Epidermal melanocyte (primary cell): ENCODE measurements around the gene SART1.
"Not testable (repeated sequence)": the region's sequence is repeated elsewhere in the genome, so short reads cannot be mapped to it uniquely, and the experiment has no call there.

Experiments
- DNase-seq: peaks from one replicate; pipeline ENCODE4 v3.0.0; 2011; ENCODE audit warnings: low spot score; ENCODE audit not compliant: insufficient read length

SART1 gene

DNA sequence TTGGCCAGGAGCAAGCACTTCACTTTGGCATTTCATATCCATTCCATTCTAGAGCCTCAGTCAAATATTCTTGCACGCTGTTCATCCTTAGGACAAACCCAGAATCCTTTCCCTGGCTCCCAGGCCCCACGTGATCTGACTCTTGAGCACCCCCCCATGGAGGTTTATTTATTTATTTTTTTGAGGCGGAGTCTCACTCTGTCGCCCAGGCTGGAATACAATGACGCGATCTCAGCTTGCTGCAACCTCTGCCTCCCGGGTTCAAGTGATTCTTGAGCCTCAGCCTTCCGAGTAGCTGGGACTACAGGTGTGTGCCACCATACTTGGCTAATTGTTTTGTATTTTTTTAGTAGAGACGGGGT, 29.0 kb upstream of the SART1 start:
- no peak for DNase-seq

GRCh38 chr11:65934014-65934413, 27.5 kb upstream of the SART1 start:
- no peak for DNase-seq

DNA sequence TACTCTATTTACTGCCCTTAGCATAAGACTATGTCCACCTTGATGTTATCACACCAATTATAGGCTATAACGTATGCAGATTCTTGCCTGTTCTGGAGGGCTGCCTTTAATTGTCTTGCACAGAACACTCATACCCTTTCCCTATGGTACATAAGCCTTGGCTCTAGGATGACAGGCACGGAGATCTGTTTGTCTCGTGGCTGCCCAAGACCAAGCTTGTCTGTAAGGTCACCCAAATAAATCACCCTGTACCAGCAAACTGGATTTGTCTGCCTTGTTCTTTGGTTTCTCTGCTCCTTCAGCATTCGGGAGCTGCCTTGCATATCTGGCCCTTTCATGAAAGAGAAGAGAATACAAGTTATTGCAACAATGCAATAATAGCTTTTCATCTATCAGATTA, 23.8 kb upstream of the SART1 start:
- no peak for DNase-seq

DNA sequence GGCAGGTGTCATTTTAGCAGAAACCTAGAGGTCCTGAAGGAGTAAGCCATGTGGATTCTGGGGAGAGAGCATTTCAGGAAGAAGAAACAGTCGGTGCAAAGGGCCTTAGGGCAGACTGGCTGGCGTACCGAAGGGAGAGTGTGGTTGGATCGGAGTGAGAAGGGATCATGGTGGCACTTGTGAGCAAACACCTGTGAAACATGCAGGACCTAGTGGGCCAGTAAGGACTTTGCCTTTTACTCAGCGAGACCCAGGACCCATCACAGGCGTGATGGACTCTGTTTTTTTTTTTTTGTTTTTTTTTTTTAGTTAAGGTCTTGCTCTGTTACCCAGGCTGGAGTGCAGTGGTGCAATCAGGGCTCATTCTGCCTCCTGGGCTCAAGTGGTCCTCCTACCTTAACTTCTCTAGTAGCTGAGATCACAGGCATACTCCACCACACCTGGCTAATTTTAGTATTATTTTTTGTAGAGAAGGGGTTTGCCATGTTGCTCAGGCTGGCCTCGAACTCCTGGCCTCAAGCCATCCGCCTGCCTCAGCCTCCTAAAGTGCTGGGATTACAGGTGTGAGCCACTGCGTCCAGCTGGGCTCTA, 19.7 kb upstream of the SART1 start:
- no peak for DNase-seq

DNA sequence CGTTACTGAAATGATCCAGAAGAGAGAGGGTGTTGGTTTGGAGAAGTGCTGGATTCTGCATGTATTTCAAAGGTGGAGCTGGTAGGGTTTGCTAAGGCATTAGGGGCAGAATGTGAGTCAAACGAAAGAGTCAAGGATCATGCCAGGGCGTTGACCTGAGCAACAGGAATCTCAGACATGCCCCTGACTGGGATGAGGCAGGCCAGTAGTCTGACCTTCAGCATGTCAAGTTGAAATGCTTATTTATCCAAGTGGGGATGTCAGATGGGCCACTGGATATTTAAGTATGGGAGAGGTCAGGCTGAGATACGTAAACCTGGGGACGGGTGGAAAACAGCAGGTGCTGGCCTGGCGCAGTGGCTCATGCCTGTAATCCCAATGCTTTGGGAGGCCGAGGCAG, 19.0 kb upstream of the SART1 start:
- DNase-seq: no peak

GRCh38 chr11:65944191-65944590, 17.3 kb upstream of the SART1 start:
- DNase-seq: no peak

GRCh38 chr11:65944767-65945166, 16.8 kb upstream of the SART1 start:
- no peak for DNase-seq

DNA sequence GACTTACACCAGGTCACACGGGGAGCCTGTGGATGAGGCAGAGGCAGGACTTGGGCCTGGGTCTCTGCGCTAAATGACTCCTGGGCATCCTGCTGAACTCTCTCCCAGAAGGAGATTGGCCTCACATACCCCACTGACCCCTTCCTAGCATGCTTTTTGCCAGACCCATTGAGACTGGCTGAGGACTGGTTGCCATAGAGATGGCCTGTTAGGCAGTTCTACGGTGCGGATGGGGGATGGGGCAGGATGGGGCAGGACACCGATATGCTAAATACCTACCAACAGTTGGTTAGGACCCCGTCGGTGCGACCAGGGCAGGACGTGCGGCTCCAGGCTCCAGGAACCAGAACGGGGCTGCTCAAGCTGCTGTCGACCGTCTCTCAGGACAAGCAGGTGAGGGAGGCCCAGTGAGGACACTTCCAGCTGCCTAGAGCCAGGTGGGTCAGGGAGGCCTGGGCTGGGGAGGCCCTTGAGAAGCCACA, 16.1 kb upstream of the SART1 start, which contains the start of gene TSGA10IP:
Gene TSGA10IP (plus strand): TSS at position 51 of the 482 bp plus-strand sequence. CDS start 196 bp downstream, at position 247.
- no peak for DNase-seq

- no peak for DNase-seq
These were observed 15.5 kb upstream of the SART1 start for GRCh38 chr11:65945941-65946558.

GRCh38 chr11:65946655-65947054, 14.9 kb upstream of the SART1 start:
- DNase-seq: no peak

GRCh38 chr11:65947133-65947532, 14.4 kb upstream of the SART1 start:
- no peak for DNase-seq

DNA sequence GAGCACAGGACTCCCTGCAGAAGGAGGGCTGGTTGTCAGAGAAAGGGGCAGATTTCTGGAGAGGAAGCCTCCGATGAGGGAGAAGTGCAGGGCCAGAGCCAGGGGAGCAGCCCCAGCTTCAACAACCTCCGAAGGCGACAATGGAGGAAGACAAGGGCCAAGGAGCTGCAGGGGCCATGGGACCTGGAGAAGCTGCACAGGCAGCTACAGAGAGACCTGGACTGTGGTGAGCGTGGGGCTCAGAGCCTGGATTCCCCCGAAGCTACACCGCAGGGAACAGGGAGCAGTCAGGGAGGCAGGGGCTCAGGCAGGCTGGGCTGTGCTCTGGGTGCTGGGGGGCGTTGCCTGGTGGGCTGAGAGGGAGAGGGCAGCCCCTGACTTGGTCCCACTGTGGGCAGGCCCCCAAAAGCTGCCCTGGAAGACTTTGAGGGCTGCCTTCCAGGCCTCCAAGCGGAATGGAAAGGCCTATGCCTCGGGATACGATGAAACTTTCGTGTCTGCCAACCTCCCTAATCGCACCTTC, 13.9 kb upstream of the SART1 start:
- no peak for DNase-seq

DNA sequence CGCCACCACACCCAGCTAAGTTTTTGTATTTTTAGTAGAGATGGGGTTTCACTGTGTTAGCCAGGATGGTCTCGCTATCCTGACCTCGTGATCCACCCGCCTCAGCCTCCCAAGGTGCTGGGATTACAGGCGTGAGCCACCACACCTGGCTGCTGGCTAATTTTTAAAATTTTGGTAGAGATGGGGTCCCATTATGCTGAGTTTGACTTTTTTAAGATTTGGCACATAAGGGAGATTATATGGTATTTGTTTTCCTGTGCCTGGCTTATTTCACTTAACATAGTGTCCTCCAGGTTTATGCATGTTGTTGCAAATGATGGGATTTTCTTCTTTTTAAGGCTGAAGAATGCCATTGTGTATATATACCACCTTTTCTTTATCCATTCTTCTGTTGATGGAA, 10.8 kb upstream of the SART1 start:
- not testable (repeated sequence) for DNase-seq

DNA sequence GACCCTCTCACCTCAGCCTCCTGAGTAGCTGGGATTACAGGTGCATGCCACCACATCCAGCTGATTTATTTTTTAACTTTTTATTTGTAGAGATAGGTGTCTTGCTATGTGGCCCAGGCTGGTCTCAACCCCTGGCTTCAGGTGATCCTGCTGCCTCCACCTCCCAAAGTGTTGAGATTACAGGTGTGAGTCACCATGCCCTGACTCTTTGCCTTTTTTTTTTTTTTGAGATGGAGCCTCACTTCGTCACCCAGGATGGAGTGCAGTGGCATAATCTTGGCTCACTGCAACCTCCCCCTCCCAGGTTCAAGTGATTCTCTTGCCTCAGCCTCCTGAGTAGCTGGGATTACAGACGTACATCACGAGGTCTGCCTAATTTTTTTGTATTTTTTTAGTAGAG, 9.9 kb upstream of the SART1 start:
- DNase-seq: not testable (repeated sequence)

- no peak for DNase-seq
These were observed 9.4 kb upstream of the SART1 start for GRCh38 chr11:65952052-65952521.

GRCh38 chr11:65953471-65953870, 8.1 kb upstream of the SART1 start:
- DNase-seq: no peak

- DNase-seq: no peak
These were observed 6.8 kb upstream of the SART1 start for GRCh38 chr11:65954771-65955170.

- no peak for DNase-seq
These were observed 3.2 kb upstream of the SART1 start for GRCh38 chr11:65958291-65958690.

- DNase-seq: no peak
These were observed 2.6 kb upstream of the SART1 start for GRCh38 chr11:65958774-65959420.

DNA sequence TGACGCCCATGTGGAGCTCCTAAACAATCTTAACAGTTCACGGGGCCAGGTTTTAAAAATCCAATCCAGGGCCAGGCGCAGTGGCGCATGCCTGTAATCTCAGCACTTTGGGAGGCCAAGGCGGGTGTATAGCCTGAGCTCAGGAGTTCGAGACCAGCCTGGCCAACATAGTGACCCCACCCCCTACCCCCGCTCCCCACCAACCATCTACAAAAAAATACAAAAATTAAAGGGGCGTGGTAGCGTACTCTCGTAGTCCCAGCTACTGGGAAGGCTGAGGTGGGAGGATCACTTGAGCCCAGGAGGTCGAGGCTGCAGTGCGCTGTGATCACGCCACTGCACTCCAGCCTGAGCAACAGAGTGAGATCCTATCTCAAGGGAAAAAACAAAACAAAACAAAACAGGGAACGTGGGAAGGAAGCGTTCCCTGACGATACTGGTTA, 689 bp upstream of the SART1 start:
- DNase-seq: no peak

GRCh38 chr11:65962141-65962564, 619 bp downstream of the SART1 start:
- peak; percentile 77 for DNase-seq

GRCh38 chr11:65964906-65965305, 3.4 kb downstream of the SART1 start:
- DNase-seq: no peak
